Liver (tissue), 3 donors: ENCODE data around the gene SEPTIN5.

Experiments
- CTCF ChIP-seq: fragments of 150-350 bp; IDR thresholded peaks from 2 replicates; pipeline ENCODE4 v1.5.1; 2017; ENCODE audit warnings: improper control_type of control experiment, low read depth, low read length; ENCODE audit not compliant: missing input control
- EGR1 ChIP-seq, 2 donors: IDR thresholded peaks; 2 replicates each; pipeline ENCODE4 v1.6.1; 2016 to 2018; ENCODE audit warnings: antibody characterized with exemption in 2 of 2, low read depth in 2 of 2
- REST ChIP-seq: IDR thresholded peaks from 2 replicates; pipeline ENCODE4 v1.6.1; 2016; ENCODE audit warnings: antibody characterized with exemption, mild to moderate bottlenecking
- YY1 ChIP-seq: IDR thresholded peaks from 2 replicates; pipeline ENCODE4 v1.6.1; 2016; ENCODE audit warnings: antibody characterized with exemption, mild to moderate bottlenecking
- donor health status: healthy.
- donor health status: healthy.

- no peak for TF ChIP-seq EGR1 (IDR thresholded peaks at IDR 0.05; ENCODE audit: low read depth in 2 of 2)
- TF ChIP-seq CTCF = no peak
- TF ChIP-seq REST = no peak
- no peak for TF ChIP-seq YY1
Measured at GRCh38 chr22:19675428-19675827, 38.9 kb upstream of the SEPTIN5 start.
